ENCODE results near the gene ACBD6. TPM values are rescaled to one million over a fixed set of nuclear protein-coding genes. Genes with fewer than 3 reads are reported as not detected.

ACBD6 gene
- total and polyA plus RNA-seq, 2 of the 4 experiments (the other 2 are of a cell fraction) = 52.5 to 59.1 TPM

- Histone ChIP-seq H3K4me2 (ENCODE audit: low read depth, low read length) (no peak overlapping the region), H3K4ac (ENCODE audit: low read depth, low read length) (no peak overlapping the region), H3K9me3 (ENCODE audit: control insufficient read depth, insufficient read depth, low read length) (no peaks in the 10 kb centered on the region), H3K4me3 (ENCODE audit: insufficient read depth, low read depth, low read length) (no peak overlapping the region), H2BK5ac (ENCODE audit: low read depth, low read length, poor library complexity, severe bottlenecking) (no peak overlapping the region), H3K23ac (ENCODE audit: low read depth, low read length) (no peak overlapping the region), H2BK20ac (ENCODE audit: low read depth, low read length) (no peak overlapping the region), H3K4me1 (ENCODE audit: control insufficient read depth, insufficient read depth, low read length) (peaks cover 4% of the 10 kb centered on the region; the same call in 1 of the 2 replicates), H3K36me3 (ENCODE audit: control insufficient read depth, insufficient read depth, low read length) (no peaks in the 10 kb centered on the region), H2BK15ac (ENCODE audit: low read depth, low read length) (no peak overlapping the region), H3K9me1 (ENCODE audit: insufficient read depth, low read length) (peaks cover 4% of the 10 kb centered on the region; the same call in 1 of the 2 replicates), H4K8ac (ENCODE audit: low read depth in 2 of 2, low read length in 2 of 2) (no peak overlapping the region), H3K27me3 (ENCODE audit: control insufficient read depth, insufficient read depth, low read length) (peaks cover 13% of the 10 kb centered on the region), H4K20me1 (ENCODE audit: insufficient read depth, low read length) (no peaks in the 10 kb centered on the region), H3K56ac (ENCODE audit: extremely low read depth, insufficient read depth, low read length) (no peak overlapping the region), H2AK9ac (replicated peaks; ENCODE audit: low read depth, low read length, poor library complexity) (no peak overlapping the region), H3K79me1 (ENCODE audit: low read depth in 1 of 2, low read length in 2 of 2) (no peaks in the 10 kb centered on the region), H3K27ac (ENCODE audit: insufficient read depth, low read length) (no peak overlapping the region), H2BK120ac (ENCODE audit: low read depth, low read length) (no peak overlapping the region), H3K9ac (ENCODE audit: low read depth, low read length) (no peak overlapping the region), H4K5ac (ENCODE audit: low read depth, low read length) (no peak overlapping the region), H2AFZ (replicated peaks; ENCODE audit: low read length, poor library complexity) (no peak overlapping the region), H3K14ac (replicated peaks; ENCODE audit: low read depth, low read length) (no peak overlapping the region), H4K91ac (ENCODE audit: insufficient read depth, low read depth, low read length) (no peak overlapping the region), H3K18ac (ENCODE audit: low read depth, low read length) (no peak overlapping the region), H2AK5ac (ENCODE audit: low read depth, low read length) (no peak overlapping the region)
- ChIA-PET CTCF (interaction anchor here (0.6 to 2.1 kb wide), 17 partner anchors 9 to 428 kb away, joined by 3 to 9 read pairs (median 3); no protein-coding TSS in a partner anchor), POLR2A (ENCODE audit: unreplicated experiment) (no interaction called here)
- WGBS, 2 experiments (ENCODE audit: extremely low coverage in 2 of 2, insufficient read length in 1 of 2) = 56% methylated on average over 3 of the region's 12 CpGs; no CpG with 5 or more reads in 1 of the 2 experiments
- peak; percentile 74 for ATAC-seq (ENCODE audit: low read depth)
- dilution Hi-C loops (cut with HindIII; ENCODE audit: low sequenced_read_pairs, unreplicated experiment) = no loop called here
- DNase-seq = peak; percentile 65
- in situ Hi-C loops (cut with MboI; ENCODE audit: low sequenced_read_pairs) = loop anchor here (5.0 to 25.0 kb wide), 3 partner anchors 164 to 909 kb away; no protein-coding TSS in a partner anchor
- TF ChIP-seq RAD21 (IDR thresholded peaks at IDR 0.05; ENCODE audit: low read length) = peak; percentile 94
- peak; percentile 77 for TF ChIP-seq CEBPB (IDR thresholded peaks at IDR 0.05; ENCODE audit: low read depth, low read length)
- no peak for TF ChIP-seq NFE2L2 (IDR thresholded peaks at IDR 0.05; ENCODE audit: low read depth, low read length)
- peak; percentile 84 for TF ChIP-seq SMC3 (IDR thresholded peaks at IDR 0.05; ENCODE audit: low read depth, low read length)
- peak; percentile 93 for TF ChIP-seq CTCF (conservative IDR thresholded peaks at IDR 0.05; ENCODE audit: low read depth, low read length)
- intact Hi-C loops (cut with micrococcal nuclease) = loop anchor here (1.0 to 2.0 kb wide), 3 partner anchors 160 to 229 kb away; no protein-coding TSS in a partner anchor
- BruUV-seq (replicated peaks) = no TSS peak
Measured at GRCh38 chr1:180252638-180253536, 249.5 kb downstream of the ACBD6 start.
